Measurements from ENCODE around the gene JMJD6.
A peak's percentile ranks its signal among the peaks of the same experiment; 100 is the strongest.
"Not testable (repeated sequence)": the region's sequence is repeated elsewhere in the genome, so short reads cannot be mapped to it uniquely, and the experiment has no call there.

JMJD6 gene

GRCh38 chr17:76726231-76726775 lies at the start of gene JMJD6:
Gene JMJD6 (minus strand): TSS chr17:76726606. CDS start chr17:76726475, 131 bp downstream.
- DNase-seq (ENCODE audit: low spot score): peak; percentile 96

GRCh38 chr17:76775021-76775600 lies 48.7 kb upstream of the JMJD6 start:
- peak; percentile 19 for DNase-seq (ENCODE audit: low spot score)

GRCh38 chr17:76772842-76773525 lies 46.6 kb upstream of the JMJD6 start:
- DNase-seq (ENCODE audit: low spot score): no peak

GRCh38 chr17:76758570-76758969 lies 32.2 kb upstream of the JMJD6 start:
- DNase-seq (ENCODE audit: low spot score): no peak

GRCh38 chr17:76757256-76757655 lies 30.9 kb upstream of the JMJD6 start:
- no peak for DNase-seq (ENCODE audit: low spot score)

GRCh38 chr17:76755285-76755684 lies 28.9 kb upstream of the JMJD6 start:
- DNase-seq (ENCODE audit: low spot score): no peak

GRCh38 chr17:76753061-76753961 lies 26.9 kb upstream of the JMJD6 start:
- no peak for DNase-seq (ENCODE audit: low spot score)

GRCh38 chr17:76752006-76752405 lies 25.6 kb upstream of the JMJD6 start:
- no peak for DNase-seq (ENCODE audit: low spot score)

GRCh38 chr17:76751416-76751993 lies 25.1 kb upstream of the JMJD6 start:
- DNase-seq (ENCODE audit: low spot score): no peak

GRCh38 chr17:76748657-76749056 lies 22.3 kb upstream of the JMJD6 start:
- no peak for DNase-seq (ENCODE audit: low spot score)

GRCh38 chr17:76747716-76748363 lies 21.4 kb upstream of the JMJD6 start:
- no peak for DNase-seq (ENCODE audit: low spot score)

GRCh38 chr17:76745785-76746184 lies 19.4 kb upstream of the JMJD6 start:
- not testable (repeated sequence) for DNase-seq (ENCODE audit: low spot score)

GRCh38 chr17:76744747-76745146 lies 18.3 kb upstream of the JMJD6 start:
- DNase-seq (ENCODE audit: low spot score): no peak

- DNase-seq (ENCODE audit: low spot score): no peak
These were observed 16.6 kb upstream of the JMJD6 start for GRCh38 chr17:76742958-76743357.

GRCh38 chr17:76740329-76741118 lies 14.1 kb upstream of the JMJD6 start:
- no peak for DNase-seq (ENCODE audit: low spot score)

GRCh38 chr17:76739568-76740115 lies 13.2 kb upstream of the JMJD6 start:
- not testable (repeated sequence) for DNase-seq (ENCODE audit: low spot score)

- no peak for DNase-seq (ENCODE audit: low spot score)
These were observed 12.1 kb upstream of the JMJD6 start for GRCh38 chr17:76738468-76738850.

- DNase-seq (ENCODE audit: low spot score): peak; percentile 93
These were observed 11.5 kb upstream of the JMJD6 start, which contains the start of gene MFSD11 for GRCh38 chr17:76737676-76738467. Gene MFSD11 (plus strand): TSS chr17:76738119. CDS start chr17:76738353, 234 bp downstream.

- peak; percentile 99 for DNase-seq (ENCODE audit: low spot score)
These were observed 10.8 kb upstream of the JMJD6 start, which contains the start of gene SRSF2 for GRCh38 chr17:76737082-76737675. Gene SRSF2 (minus strand): TSS chr17:76737331. CDS start chr17:76737160, 171 bp downstream.
